SK-N-DZ (cell line): Measurements from ENCODE around the gene TAS2R31. TPM values are rescaled to one million over a fixed set of nuclear protein-coding genes. Genes with fewer than 3 reads are reported as not detected.
"Not testable (repeated sequence)": the region's sequence is repeated elsewhere in the genome, so short reads cannot be mapped to it uniquely, and the experiment has no call there.

Experiments
- DNase-seq: peaks from one replicate; pipeline ENCODE4 v3.0.0-alpha.2; 2015; ENCODE audit warnings: low spot score
- polyA plus RNA-seq, 2 experiments: library from polyadenylated mRNA; depleted of rRNA; stranded (reverse); fragments of >200 nt; gene quantifications; 2 replicates each; pipeline ENCODE4 v1.2.3, GENCODE V29; 2014

TAS2R31 gene
- polyA plus RNA-seq (2014; cell fraction: cytosol; rRNA removed), result 1.0 and 1.9 TPM in 2 replicates
- polyA plus RNA-seq (2014; cell fraction: nucleus; rRNA removed), result 1.4 and 2.4 TPM in 2 replicates

DNA sequence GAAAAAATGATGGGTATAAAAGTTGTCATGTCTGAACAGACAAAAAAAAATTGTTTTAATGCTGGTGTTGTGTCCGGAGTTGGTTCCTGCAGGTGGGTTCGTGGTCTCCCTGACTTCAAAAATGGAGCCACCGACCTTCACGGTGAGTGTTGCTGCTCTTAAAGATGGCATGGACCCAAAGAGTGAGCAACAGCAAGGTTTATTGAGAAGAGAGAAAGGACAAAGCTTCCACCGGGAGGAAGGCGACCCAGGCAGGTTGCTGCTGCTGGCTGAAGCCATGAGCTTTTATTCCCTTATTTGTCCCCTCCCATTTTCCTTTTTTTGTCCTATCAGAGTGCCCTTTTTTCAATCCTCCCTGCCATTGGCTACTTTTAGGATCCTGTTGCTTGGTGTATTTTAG is at the start of gene TAS2R31:
TSS of gene TAS2R31 (minus strand) at position 101 of the 400 bp plus-strand sequence. CDS start at position 29, 72 bp downstream.
- DNase-seq, result no peak

DNA sequence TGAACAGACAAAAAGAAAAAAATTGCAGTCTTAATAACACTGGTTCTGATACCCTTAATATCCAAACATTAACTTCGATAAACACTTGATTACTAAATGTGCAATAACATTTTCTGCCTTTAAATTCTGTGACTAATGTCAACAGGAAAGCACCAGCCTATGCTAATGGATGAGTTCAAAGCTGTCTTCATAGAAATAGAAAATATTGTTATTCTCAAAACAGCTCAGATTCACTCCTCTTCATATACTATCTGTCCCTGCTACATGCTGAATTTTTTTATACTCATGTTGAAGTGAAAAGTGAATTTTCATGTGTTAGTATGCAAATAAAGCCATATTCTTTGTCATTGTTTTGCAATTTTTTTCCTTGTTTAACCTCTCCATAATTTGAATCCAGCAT is 47.0 kb upstream of the TAS2R31 start:
- no peak for DNase-seq

DNA sequence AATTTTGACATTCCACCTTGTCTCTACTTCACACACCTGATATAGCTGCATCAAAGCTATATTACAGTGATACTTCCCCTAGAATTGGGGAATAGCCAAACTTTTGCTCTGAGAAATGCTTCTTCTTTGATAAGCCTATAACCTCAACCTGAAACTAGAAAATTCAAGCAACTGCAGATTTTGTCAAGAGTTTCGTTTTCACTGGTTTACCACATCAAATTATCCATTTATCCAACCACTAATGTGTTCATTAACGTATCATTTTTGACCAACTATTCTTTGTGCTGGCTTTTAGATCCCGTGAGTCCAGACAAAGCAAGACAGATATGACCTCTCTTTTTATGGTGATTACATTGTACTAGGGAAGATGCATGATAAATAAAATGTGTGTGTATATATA is 44.4 kb upstream of the TAS2R31 start:
- no peak for DNase-seq

GRCh38 chr12:11071414-11071813 is 40.2 kb upstream of the TAS2R31 start:
- DNase-seq, result no peak

DNA sequence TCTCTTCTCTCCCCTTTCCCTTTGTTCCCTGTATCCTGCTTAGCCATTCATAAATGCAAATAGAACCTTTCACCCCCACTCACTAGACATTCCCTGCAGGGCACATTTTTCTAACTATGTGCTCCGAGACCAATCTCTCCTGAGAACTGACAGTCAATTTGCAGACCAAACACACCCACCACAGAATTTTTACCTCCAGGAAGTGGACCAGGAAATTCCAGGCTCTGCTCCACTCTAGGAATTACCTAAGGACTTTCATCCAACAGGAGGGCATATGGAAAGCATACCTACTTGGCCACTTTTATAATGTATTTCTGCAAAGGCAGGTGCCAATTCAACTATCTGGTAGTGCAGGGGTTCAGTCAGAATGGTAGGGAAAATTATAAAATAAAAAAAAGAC is 39.8 kb upstream of the TAS2R31 start:
- no peak for DNase-seq

- no peak for DNase-seq
These were observed 38.7 kb upstream of the TAS2R31 start for GRCh38 chr12:11069854-11070365.

GRCh38 chr12:11067514-11067913 is 36.3 kb upstream of the TAS2R31 start:
- DNase-seq, result no peak

GRCh38 chr12:11062194-11062593 is 31.0 kb upstream of the TAS2R31 start, which contains the start of gene TAS2R46:
TSS of gene TAS2R46 (minus strand) at chr12:11062294. CDS start at chr12:11062294, 0 bp downstream.
- DNase-seq, result not testable (repeated sequence)

GRCh38 chr12:11059784-11060183 is 28.6 kb upstream of the TAS2R31 start:
- no peak for DNase-seq

DNA sequence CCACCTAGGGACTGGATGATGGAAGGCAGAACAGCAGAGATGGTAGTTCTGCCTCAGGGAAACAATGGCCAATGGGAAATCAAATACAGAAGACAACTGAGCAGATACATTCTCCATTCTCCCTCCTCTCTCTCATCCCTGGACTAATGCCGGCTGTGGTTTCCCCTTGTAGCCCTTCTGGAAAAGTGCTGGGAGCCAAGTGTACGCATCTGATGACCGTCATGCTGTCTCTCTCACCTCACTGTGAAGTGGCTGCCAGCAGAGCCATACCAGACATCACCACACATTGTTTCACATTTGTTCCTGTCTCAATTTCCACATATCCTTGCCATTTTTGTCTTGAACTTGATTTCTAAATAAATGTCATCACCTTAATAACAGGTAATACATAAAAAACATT is 27.8 kb upstream of the TAS2R31 start:
- DNase-seq, result no peak

- no peak for DNase-seq
These were observed 24.1 kb upstream of the TAS2R31 start for GRCh38 chr12:11055306-11055705.

GRCh38 chr12:11049806-11050531 is 18.8 kb upstream of the TAS2R31 start:
- DNase-seq, result not testable (repeated sequence)

GRCh38 chr12:11041366-11041765 is 10.2 kb upstream of the TAS2R31 start:
- not testable (repeated sequence) for DNase-seq

- DNase-seq, result no peak
These were observed 9.0 kb upstream of the TAS2R31 start for GRCh38 chr12:11040162-11040561.

DNA sequence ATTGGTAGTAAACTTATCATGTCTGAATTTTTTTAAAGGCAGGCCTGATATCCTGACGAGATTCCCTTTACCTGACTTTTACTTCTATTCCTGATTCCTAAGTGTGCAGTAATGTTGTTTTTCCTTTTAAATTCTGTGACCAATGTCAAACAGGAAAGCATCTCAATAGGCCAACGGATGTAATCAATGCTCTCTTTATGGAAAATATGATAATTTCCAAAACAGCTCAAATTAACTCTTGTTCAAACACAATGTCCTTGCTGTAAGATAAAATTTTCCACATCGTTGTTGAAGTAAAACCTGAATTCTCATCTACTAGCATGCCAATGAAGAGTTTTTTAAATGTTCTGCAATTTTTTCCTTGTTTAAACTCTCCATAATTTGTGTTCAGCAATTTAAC is 8.0 kb upstream of the TAS2R31 start:
- no peak for DNase-seq

GRCh38 chr12:11033959-11034358 is 2.8 kb upstream of the TAS2R31 start:
- DNase-seq, result not testable (repeated sequence)

DNA sequence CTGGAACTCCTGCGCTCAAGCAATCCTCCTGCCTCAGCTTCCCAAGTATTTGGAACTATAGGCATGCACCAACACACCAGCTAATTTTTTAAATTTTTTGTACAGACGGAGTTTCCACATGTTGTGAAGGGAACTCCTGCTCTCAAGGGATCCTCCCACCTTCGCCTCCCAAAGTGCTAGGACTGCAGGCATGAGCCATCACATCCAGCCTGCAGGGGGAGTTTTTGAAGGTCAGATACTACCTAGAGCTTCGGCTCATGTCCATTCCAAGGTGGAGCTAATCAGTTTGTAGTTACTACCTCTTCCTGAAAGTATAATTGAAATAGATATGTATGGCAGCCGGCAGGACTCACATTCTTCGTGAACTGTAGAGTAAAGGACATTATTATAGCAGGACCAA is 5.1 kb downstream of the TAS2R31 start:
- DNase-seq, result no peak

- no peak for DNase-seq
These were observed 7.8 kb downstream of the TAS2R31 start for GRCh38 chr12:11023387-11023786.

DNA sequence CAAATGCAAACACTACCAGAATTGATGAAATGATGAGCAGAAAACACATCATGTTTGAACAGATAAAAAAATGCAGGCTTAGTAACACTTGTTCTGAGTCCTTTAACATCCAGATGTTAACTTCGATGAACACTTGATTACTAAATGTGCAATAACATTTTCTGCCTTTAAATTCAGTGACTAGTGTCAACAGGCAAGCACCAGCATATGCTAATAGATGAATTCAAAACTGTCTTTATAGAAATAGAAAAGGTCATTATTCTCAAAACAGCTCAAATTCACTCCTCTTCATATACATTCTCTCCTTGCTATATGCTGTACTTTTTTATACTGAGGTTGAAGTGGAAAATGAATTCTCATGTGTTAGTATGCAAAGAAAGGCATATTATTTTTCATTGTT is 8.7 kb downstream of the TAS2R31 start, which contains the start of gene TAS2R19:
TSS of gene TAS2R19 (minus strand) at position 101 of the 400 bp plus-strand sequence. CDS start at position 52, 49 bp downstream.
- no peak for DNase-seq

DNA sequence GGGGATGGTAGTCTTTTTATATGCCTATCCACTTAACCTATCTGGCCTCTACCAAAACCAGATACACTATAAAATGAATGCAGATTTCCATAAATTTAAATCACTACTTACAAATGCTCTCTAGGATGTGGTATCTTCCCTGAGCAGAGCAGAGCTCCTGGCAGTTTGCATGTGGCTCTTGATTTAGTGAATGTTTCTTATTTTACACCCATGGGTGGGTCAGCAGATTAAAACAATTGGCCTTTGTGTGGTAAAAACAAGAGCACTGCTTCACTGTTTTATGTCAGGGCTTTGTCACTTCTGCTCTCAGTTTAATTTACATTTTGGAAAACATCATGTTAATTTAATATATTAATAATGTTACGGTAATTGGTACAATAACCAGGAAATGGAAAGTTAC is 14.3 kb downstream of the TAS2R31 start:
- DNase-seq, result no peak

- DNase-seq, result no peak
These were observed 15.3 kb downstream of the TAS2R31 start for GRCh38 chr12:11015775-11016430.

DNA sequence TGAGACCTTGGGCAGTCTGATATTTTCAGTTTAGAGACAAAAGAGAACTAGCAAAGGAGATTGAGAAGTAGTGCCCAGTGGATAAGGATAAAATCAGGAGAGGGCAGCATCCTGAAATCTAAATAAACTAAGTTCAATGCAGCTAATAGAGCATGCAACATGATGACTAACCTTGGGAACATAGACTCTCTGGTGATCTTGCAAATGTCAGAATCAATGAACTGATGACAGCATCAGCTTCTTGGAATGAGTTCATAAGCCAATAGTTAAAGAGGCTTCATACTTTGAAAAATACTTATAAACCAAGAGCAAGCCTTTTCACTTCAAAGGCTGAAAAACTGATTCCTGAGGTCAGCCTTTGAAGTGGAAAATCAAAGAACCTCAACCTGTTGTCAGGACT is 17.0 kb downstream of the TAS2R31 start:
- no peak for DNase-seq

DNA sequence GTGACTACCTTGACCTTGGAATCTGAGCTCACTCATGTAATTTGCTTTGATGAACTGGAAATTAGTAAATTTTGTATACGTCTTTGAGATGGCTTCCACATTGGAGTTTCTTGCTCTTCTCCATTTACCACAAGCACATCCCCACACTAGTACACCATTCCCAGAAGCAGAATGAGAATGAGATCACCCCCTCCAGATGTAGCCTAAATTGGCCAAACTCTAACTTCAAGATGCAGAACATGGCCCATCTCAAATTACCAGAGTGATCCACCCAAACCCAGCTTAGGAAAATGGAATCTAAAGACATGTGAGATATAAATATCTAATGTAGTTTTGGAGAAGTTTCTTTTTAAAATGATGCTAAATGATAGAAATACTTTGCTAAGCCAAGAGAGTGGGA is 23.6 kb downstream of the TAS2R31 start:
- DNase-seq, result no peak
